HG03280 (cell line): ENCODE measurements around the gene FOLR3.
"Not testable (repeated sequence)": the region's sequence is repeated elsewhere in the genome, so short reads cannot be mapped to it uniquely, and the experiment has no call there.

ENCODE experiments used
- ATAC-seq: cut with Tn5 transposase; IDR thresholded peaks from one replicate; pipeline ENCODE4 v1.9.1; 2021; ENCODE audit warnings: mild to moderate bottlenecking, moderate library complexity; ENCODE audit not compliant: unreplicated experiment

The FOLR3 gene

GRCh38 chr11:72123117-72123653 lies 12.3 kb upstream of the FOLR3 start:
- ATAC-seq, result no peak

- ATAC-seq, result no peak
Observed at GRCh38 chr11:72124046-72124445, 11.5 kb upstream of the FOLR3 start.

DNA sequence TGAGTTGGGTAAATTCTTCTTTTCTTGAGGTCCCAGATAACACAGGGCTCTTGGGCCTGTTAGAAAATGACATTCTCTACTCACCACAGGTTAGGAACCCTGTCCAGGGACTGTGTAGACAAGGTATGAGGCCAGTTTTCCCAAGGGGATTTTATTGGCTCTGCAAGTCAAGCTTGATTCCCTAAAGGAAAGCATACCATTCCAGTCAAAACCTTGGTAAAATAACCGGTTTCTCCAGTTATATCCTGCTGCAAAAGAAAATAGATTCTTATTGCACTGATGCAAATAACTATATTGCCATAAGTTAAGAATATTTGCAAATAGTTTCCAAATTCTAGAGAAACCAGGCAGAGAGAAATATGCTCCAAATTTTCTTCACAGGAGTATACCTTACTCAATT lies 9.6 kb upstream of the FOLR3 start:
- no peak for ATAC-seq

DNA sequence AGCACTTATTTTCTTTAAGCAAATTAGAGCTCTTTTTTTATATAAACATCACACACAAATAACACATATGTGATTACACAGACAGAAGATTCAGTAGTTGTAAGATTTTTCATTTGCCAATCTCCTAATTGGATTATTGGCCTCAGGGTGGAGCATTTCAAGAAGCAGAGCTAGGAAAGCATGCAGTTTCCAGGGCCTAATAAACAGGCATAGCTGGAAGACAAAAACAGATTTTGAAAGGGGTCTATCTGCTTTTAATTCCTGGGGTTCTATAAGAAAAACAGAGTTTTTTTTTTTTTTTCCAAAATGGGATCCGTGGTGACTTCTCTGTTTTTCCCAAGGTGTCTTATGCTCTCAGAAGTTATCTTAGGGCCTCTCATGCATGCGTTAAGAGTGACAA lies 7.6 kb upstream of the FOLR3 start:
- ATAC-seq, result no peak

GRCh38 chr11:72129381-72129780 lies 6.1 kb upstream of the FOLR3 start:
- ATAC-seq, result no peak

DNA sequence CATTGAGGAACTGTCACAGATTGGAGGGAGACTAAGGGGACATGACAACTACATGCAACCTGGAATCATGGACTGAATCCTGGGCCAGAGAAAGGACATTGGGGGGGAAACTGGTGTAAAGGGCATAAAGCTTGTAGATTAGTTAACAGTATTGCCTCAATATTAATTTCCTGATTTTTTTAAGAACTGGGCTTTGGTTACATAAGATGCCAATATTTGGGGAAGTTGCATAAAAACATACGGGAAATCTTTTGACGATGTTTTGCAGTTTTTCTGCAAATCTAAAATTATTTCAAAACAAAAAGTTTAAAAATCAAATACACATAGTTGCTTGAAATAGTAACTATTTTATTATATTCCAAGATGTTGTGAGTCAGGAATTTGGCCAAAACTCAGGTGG lies 2.9 kb upstream of the FOLR3 start:
- ATAC-seq, result no peak

- ATAC-seq, result no peak
Observed at GRCh38 chr11:72135891-72136683, 562 bp downstream of the FOLR3 start.

GRCh38 chr11:72136684-72137262 lies 1.2 kb downstream of the FOLR3 start:
- ATAC-seq, result no peak

DNA sequence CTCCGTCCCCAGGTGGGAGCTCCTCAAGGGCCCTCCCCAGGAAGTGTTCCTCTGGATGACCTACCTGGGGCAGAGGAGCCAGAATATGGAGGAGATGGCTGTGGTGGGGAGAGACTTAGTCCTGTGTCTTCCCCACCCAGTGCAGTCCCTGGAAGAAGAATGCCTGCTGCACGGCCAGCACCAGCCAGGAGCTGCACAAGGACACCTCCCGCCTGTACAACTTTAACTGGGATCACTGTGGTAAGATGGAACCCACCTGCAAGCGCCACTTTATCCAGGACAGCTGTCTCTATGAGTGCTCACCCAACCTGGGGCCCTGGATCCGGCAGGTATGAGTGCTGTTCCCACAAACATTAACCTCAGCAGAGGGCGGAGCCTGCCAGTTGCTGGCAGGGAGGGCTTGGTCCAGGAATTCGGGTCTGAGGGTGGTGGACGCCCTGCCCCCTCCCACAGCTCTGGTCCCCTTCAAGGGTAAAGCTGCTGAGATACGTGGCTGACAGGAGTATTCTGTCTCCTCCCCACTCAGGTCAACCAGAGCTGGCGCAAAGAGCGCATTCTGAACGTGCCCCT lies 3.4 kb downstream of the FOLR3 start:
- ATAC-seq, result no peak

DNA sequence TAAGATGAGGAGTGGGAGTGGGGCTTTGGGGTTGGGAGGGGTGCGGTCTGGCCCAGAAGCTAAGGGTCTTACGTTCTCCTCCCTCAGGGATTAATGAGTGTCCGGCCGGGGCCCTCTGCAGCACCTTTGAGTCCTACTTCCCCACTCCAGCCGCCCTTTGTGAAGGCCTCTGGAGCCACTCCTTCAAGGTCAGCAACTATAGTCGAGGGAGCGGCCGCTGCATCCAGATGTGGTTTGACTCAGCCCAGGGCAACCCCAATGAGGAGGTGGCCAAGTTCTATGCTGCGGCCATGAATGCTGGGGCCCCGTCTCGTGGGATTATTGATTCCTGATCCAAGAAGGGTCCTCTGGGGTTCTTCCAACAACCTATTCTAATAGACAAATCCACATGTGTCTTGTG lies 4.0 kb downstream of the FOLR3 start:
- ATAC-seq, result no peak

- ATAC-seq, result no peak
Observed at GRCh38 chr11:72140661-72141060, 5.1 kb downstream of the FOLR3 start.

DNA sequence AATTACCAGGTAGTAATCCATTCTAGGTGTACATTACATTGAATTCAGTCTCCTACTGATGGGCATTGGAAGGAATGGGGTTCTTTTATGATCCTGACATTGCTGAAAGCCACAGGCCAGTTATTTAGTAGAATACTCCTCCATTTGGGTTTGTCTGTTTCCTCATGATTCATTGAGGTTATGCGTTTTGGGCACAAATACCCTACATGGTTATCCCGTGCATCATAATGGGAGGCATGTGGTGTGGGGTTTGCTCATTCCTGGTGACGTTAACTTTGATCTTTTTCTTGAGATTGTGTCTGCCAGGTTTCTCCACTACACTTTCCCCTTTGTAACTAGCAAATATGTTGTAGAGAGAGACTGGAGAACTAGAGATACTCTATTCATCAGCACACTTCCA lies 5.5 kb downstream of the FOLR3 start:
- ATAC-seq, result no peak

- not testable (repeated sequence) for ATAC-seq
Observed at GRCh38 chr11:72142086-72142485, 6.6 kb downstream of the FOLR3 start.

DNA sequence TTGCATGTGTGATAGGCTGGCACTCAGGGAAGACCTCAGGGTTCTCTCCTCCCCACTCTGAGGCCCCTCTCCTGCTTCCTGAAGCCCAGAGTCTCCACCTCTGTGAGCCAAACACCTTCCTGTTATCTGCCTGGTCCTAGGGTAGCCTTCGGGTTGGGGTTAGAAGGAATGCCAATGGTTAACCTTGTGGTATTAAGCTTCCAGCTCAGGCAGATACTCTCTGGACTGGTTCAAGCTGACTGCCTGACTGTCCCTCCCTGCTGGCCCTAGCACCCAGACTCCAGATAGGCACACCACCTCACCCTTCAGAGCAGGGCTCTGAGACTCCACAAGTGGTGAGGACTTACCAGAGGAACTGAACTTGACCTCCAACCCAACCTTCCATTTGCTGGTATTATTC lies 7.0 kb downstream of the FOLR3 start:
- not testable (repeated sequence) for ATAC-seq

DNA sequence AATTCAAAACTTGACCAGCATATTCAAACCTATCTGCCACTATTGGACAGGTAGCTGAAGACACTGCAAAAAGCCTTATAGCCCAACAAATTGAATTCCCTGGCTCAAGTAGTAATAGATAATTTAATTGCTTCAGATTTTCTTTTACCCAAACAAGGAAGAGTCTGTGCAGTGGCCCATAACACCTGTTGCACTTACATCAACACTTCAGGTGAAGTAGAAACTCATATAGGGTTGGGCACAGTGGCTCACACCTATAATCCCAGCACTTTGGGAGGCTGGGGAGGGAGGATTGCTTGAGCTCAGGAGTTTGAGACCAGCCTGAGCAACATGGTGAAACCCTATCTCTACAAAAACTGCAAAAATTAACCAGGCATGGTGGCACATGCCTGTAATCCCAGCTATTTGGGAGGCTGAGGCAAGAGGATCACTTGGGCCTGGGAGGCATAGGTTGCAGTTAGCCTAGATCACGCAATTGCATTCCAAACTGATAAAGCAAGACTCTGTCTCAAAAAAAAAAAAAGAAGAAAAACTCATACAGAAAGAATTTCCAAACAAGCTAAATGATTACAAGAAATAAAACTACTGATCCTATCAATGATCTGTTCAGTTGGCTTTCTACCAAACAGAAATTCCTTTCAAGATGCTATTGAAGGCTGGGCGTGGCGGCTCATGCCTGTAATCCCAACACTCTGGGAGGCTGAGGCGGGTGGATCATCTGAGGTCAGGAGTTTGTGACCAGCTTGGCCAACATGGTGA lies 9.5 kb downstream of the FOLR3 start:
- no peak for ATAC-seq

DNA sequence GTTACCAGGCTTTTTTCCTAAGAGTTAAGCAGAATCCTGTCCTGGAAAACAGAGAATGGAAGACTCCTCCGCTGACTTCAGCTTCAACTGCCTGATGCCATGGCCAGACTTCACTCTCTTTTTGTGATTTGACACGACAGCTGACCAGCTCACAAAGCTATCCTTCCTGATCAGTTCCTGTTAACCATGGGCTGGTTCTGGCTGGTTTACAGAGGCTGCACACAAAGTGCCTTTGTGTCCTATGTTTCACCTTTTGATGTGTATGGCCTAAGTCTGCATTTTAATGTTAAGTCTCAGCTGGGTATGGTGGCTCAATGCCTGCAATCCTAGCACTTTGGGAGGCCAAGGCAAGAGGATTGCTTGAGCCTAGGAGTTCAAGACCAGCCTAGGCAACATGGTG lies 11.1 kb downstream of the FOLR3 start:
- ATAC-seq, result no peak

GRCh38 chr11:72150882-72151281 lies 15.4 kb downstream of the FOLR3 start:
- no peak for ATAC-seq

- ATAC-seq, result not testable (repeated sequence)
Observed at GRCh38 chr11:72153874-72154273, 18.3 kb downstream of the FOLR3 start.

DNA sequence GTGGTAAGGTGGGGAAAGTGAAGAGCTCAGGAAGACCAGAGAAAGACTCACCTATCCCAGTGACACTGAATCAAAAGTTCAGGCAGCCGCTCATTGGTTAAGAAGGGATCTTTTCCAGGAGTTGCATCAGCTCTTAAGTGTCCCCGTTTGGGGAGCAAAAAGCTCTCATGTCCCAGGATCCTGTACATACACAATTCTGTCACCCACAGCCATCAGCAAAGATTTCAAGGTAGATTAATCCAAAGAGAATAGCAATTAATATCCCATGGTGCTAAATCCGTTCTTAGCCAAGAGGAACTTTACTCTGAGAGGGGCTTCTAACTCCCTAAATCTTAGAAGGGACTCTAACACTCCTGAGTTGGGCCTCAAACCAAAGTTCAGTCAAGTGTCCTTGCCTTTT lies 19.3 kb downstream of the FOLR3 start:
- ATAC-seq, result no peak

- no peak for ATAC-seq
Observed at GRCh38 chr11:72155751-72156150, 20.2 kb downstream of the FOLR3 start.

GRCh38 chr11:72157131-72157530 lies 21.6 kb downstream of the FOLR3 start:
- ATAC-seq, result no peak
